T-helper 2 cell (primary cell): ENCODE results near the gene AMPD1.

Experiments used
- DNase-seq, 5 experiments: peaks; one replicate each; pipeline versions ENCODE4 v3.0.0 to v3.0.0-alpha.2; 2012 to 2022

AMPD1 gene

DNA sequence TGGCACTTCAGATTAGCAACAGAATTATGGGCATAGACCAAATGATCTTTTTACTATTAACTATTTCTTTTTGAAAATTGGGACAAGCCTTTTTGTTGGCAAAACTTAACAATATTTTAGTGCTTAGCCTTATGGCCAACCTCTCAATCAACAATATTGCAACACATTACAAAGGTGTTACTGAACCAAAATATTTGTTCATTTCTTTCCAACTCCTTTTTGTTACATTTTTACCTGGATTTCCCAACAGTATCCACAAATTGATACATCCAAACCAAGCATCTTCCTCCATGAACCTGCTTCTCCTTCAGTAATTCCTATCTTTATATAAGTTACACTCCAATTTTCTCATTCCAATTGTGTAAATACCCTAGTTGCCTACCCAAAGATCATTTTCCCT lies 1.5 kb upstream of the AMPD1 start:
- no peak for DNase-seq

DNA sequence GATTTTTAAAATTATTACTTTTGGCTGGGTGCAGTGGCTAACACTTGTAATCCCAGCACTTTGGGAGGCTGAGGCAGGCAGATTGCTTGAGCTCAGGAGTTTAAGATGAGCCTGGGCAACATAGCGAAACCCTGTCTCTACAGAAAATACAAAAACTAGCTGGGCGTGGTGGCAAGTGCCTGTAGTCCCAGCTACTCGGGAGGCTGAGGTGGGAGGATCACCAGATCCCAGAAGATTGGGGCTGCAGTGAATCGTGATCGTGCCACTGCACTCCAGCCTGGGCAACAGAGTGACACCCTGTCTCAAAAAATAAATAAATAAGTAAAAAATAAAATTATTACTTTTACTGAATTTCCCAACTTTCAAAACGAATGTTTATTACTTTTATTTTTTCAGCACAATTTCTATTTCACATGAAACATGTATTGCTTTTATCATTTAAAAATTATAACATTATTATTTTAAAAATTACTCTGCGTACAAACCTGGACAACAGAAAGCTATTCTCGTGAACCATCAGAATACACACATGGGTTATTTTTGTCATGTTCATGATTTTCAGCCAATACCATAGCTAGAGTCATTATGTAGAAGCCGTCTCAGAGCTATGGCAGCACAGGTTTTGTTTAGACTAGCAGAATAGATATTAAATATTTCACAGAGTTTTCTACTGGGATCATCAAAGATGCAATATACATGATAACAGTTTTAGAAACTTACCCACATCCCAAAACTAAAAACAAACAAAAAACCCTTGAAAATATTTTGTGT lies 621 bp downstream of the AMPD1 start:
- no peak for DNase-seq

DNA sequence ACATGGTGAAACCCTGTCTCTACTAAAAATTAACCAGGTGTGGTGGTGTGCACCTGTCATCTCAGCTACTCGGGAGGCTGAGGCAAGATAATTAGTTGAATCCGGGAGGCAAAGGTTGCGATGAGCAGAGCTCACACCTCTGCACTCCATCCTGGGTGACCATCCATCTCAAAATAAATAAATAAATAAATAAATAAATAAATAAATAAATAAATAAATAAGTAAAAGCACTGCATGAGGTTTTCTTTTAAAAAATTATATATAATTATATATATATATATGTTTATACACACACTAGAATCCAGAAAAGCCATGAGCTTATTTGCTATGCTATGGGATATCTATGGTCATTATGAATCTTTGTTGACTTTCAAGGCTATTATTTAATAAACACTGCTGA lies 2.4 kb downstream of the AMPD1 start:
- no peak for DNase-seq

DNA sequence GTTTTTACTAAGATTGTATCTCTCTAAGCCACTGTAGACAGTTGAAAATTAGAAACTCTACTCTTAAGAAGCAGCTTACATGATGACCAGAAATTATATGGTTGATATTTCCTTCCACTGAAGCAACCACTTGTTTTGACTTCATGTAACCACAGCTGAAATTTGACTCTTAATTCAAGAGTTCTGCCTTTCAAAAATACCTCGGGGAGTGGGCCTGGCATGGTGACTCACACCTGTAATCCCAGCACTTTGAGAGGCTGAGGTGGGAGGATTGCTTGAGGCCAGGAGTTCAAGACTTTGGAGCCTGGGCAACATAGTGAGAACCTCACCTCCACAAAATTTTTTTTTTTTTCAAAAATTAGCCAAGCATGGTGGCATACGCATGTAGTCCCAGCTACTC lies 4.3 kb downstream of the AMPD1 start:
- peak in 1 of 5 experiments; percentile 22 for DNase-seq

DNA sequence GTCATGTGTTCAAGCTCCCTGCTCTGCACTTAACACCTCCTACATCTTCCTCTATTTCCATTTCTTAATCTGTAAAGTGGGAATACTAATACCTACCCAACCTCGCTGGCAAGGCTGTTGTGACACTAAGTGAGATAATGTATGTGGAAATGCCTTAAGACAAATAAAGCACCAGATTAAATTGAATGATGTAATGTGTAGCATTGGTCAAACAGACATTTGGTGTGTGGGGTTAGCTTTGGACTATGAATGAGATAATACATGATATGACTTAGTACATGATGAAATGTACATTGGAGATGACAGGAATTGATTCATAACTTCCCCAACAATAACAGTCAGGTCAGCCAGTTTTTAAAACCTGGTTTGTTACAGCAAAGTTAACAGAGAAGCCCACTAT lies 5.2 kb downstream of the AMPD1 start:
- no peak for DNase-seq

DNA sequence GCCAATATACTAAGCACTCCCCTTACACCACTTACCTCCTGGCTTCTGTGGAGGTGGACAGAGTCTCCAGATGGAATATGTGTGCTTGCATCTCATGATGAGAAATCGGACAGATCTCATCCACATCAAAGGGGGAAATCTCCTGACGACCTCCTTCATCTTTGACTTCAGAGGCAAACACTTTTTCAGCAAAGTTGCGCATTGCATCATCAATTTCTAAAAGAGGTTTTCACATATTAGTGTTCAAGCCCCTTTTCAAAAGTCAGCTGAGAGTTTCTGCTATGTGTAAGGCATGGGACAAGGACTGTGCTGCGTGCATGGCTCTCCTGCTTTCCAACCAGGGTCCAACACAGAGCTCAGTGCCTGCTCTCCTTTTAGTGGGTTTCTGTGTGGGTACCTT lies 6.8 kb downstream of the AMPD1 start:
- DNase-seq = no peak

DNA sequence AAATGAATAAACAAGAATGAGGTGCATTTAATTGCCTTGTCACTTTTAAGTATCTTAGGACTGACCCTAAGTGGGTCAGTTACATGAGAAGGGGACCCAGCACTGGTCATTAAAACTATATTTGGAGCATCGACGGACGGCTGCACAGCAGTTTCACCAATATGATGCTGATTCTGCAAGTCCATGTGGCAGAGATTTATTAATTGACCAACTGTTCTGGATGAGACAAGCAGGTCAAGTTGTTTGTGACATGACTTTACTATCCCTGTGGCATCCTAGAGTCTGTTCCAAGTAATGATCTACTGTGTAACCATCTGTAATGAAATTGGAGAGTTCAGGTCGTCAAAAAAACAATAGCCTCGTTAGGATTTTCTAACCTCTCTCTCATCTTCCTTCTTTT lies 9.5 kb downstream of the AMPD1 start:
- DNase-seq = no peak

DNA sequence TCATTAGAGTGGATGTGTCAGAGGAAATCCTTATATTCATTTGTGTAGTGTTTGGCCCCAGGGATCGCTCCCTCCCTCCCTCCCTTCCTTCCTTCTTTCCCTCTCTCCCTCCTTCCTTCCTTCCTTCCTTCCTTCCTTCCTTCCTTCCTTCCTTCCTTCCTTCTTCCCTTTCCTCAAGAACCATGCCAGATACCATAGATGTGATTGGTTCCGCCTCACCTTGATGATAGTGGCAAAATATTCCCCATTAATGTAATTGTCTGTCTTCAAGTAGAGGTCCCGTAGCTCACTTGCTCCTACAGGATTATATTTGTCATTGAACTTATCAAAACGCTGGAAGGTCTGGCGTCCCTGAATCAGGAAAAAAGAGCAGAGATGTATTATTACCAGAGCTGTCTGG lies 17.7 kb downstream of the AMPD1 start:
- no peak for DNase-seq

DNA sequence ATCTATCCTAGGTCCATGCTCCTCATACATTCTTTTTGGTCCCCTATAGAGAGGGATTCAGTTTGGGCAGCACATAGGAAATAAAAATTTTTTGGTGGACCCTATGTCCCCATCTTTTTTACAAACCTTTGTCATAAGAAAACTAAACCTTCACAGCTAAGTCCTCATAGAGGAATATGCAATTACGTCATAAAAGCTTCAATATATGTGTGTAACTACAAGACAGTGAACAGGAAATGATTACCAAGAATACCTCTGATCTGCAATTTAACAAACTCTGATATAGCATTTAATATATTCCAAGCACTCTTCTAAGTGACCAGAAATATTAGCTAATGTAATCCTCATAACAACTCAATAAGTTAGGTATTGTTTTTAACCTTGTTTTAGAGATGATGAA lies 19.2 kb downstream of the AMPD1 start:
- DNase-seq = no peak

DNA sequence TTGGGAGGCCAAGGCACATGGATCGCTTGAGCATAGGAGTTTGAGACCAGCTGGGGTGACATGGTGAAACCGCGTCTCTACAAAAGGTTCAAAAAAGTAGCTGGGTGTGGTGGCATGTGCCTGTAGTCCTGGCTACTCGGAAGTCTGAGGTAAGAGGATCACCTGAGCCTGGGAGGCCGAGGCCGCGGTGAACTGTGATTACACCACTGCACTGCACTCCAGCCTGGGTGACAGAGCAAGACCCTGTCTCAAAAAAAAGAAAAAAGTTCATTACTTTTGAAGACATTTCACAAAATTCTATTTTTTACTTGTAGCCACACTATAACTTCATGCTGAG lies 23.4 kb downstream of the AMPD1 start:
- no peak for DNase-seq

DNA sequence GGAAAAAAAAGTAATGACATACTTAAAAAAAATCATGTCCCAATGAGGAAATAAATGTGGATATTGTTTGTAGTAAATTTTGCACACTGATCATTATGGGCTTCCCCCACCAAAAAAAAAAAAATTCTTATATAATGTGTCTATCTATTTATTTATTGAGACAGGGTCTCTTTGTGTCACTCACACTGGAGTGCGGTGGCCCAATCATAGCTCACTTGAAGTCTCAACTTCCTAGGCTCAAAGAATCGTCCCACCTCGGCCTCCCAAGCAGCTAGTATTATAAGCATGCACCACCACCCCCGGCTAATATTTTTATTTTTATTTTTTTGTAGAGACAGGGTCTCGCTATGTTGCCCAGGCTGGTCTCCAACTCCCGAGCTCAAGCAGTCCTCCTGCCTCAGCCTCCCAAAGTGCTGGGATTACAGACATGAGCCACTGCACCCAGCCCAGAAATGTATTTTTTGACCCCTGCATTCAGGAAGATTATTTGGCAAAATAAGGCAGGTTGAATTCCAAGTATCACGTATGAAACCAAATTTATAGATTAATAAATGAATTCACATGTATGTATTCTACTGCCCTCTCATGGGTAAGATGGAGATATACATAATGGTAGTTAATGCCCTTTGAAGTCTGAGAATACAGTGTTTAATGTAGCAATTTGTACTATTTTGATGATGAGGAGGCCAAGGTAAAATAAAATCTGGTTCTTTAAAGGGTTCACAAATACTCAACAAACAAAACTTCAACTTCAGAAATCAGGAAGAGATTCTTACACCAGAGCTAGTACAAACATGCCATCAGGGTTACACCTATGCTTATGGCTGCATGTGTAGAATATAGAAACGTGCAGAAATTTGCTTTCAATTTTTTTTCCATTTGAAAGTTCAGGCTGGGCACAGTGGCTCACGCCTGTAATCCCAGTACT lies 24.1 kb downstream of the AMPD1 start:
- peak in 2 of 5 experiments; percentile 3 to 9 for DNase-seq

DNA sequence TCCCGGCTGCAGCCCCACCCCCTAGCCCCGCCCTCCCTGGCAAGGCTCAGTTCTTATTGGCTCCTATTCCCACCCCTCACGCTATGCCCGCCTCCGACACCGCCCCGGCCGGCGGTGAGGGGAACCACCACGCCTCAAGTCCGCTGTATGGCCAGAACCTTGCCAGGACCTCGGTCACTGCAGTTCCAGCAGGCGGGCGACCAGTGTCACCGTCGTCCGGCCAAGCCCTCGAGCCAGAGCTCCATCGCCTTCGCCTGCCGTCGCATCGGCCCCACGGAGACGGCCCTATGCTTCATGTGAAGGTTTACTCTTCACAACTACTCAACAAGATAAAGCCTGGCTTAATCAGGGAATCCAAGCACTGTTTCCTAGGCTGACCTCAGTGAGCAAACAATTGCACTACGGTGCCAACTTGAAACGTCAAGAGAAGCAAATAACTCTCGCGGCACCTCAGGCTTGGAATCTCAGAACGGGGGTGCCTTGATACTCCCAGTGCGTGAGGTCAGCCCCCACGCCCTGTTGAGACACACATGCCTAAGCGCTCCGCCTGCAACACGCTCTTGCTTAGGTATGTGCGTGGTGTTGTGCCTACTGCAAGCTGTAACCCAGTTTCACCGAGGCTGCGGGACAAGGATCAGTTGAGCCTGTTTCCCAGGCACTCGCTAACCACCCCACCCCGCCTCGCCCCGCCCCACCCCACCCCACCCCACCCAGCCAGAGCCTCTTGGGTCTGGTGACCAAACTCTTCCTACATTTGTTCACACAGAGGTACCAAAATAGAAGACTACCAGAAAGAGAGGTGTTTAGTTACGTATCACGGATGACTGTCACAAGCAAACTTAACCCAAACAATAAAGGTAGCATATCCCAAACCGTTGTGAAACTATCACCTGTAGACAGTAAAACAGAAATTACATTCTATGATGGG lies 25.0 kb downstream of the AMPD1 start:
- DNase-seq = peak; percentile 65 to 82 (median 81)

DNA sequence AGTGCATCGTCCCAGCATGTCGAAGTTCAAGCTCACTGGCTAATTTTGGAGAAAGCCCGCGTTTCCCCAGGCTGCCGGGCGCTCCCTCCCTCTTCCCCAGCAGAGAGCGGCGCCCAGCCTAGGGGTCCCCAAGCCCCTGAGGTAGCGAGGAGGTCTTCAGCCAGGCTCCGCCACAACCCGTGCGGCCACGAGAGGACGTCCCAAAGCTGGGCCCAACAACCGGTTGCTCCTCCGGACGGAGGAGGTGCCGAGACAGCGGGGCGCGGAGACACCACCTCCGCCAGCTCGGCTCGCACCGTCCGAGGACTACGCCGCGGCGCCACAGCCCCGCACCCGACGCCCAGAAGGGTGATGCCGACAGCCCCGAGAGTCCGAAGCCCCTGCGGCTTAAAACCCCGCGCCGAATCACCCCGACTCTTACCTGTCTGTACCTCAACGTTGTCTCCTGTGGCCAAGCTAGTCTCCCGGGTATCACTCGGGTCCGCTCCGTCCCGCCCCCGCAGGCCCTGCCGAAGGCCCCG lies 25.7 kb downstream of the AMPD1 start, which contains the start of gene DENND2C:
Gene DENND2C, minus strand, starts transcription at position 488 of the 521 bp plus-strand sequence. CDS start 44,065 bp downstream, outside the sequence.
- DNase-seq = no peak

DNA sequence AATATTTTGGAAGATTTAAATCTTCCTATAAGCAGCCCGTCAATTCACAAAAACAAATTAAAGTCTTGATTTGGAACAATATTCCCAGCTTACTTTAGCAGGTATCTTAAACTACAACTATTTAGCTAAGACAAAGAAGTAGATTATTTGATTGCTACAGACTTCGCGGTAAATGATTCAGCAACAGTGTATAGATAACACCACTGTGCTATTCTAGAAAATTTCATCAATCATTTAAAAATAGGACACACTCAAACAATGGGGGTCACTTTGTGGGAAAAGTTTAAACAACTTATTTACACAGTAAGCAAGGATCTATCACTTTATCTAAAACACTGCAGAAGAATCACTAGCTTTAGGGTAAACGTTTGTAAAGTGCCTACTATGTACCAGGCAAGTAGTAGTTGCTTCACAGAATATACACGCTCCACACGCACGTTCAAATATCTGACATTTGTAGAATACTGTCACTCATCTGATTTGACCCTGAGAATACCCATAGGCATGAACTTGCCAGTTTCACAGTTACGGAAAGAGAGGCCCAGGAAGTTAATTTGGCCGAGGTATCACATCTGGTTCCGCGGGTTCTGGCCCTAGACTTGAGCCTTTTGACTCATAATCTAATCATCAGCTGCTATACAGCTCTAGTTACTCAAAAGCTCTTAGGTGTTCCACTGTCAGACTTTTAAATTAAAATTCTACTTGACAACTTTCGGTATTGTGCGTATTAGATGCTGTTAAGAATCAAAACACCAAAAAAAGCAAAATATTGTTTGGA lies 26.4 kb downstream of the AMPD1 start:
- DNase-seq = no peak

DNA sequence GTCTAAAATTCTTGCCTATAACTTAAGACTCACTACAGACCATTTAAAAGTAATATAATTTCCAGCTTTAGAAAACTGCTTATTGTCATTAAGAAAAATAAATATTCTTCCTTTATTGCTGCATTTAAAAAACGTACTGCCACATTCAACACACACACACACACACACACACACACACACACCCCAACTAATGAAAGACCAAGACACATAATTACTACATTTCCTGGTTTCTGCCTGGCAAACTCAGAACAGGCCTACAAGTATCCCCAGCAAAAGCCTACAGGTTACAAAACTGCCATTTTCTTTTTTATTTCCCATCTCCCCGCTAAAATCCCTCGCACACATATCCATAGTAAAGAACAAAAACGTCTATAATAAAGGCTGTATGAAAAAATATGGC lies 27.0 kb downstream of the AMPD1 start:
- DNase-seq = no peak

DNA sequence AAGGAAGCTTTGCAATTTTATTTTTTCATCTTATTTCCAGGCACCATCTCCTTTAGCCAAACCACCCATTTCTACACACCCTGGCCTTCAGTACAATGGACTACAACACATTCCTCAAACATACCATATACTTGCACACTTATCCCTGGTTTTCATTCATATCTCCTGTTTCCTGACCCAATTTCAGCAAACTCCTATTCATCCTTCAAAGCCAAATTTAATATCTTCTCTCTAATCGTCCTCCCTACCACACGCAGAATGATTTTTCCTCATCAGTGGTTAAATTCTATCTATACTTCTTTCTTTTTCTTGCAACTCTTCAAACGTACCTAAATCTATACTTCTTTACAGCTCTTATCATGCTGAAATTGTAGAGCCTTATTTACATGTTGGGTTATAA lies 28.4 kb downstream of the AMPD1 start:
- no peak for DNase-seq

DNA sequence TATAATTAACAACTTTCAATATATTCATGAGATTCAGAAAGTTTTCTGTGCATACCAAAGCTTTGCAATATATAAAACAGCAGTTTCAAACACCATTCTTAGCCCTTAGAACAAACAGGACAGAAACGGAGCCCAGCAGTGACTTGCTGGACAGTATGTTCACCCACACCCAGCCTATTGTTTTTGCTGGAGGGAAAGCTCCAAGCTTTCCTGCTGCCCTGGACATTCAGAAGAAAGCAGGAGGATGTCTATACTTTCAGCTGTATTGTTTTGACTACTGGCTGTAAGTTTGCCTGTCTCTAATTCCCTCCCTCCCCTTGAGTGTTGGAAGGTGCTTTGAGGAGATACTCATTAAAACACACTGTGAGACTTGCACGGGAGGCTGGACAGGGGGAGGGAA lies 35.1 kb downstream of the AMPD1 start:
- no peak for DNase-seq

DNA sequence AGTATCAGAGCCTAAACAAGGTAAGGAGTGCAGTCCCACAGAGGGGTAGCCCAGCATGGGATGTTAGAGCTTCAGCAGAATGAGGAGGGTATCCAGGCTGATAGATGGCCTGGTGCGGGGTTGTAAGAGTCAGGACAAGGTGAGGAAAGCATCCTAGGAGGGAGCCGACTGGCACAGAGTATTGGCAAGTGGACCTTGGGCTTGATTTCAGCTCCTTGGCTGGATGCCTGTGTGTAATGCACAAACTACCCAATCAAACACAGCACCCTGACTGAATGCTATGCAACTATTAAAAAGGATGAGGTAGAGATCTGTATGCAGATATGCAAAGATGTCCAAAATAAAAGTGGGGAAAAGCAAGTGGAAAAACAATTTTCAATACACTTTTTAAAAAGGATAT lies 43.5 kb downstream of the AMPD1 start:
- no peak for DNase-seq

DNA sequence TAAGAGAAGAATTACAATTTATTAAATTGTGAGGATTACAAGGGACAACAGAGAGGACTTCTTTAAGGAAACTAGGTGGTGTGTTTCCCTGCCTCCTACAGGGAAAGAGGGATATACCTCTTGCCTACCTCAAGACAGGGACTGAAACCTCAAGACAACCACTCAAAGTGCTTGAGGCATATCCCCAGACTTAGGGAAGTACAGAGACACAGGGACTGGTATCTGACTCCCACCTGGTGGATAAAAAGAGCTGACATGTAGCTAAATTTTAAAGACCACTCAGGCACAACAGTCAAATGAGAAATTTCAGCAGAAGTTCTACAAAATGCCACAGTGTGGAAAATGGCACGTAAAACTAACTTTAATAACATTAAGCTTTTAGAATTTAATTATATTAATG lies 46.8 kb downstream of the AMPD1 start:
- peak in 1 of 5 experiments; percentile 2 for DNase-seq

DNA sequence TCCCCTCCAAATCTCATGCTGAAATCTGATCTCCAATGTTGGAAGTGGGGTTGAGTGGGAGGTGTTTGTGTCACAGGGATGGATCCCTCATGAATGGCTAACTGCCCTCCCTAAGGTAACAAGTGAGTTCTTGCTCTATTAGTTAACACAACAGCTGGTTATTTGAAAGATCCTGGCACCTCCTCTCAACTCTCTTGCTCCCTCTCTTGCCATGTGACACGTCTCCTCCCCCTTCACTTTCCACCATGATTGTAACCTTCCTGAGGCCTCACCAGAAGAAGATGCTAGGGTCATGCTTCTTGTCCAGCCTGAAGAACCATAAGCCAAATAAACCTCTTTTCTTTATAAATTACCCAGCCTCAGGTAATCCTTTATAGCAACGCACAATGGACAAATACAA lies 54.0 kb downstream of the AMPD1 start:
- no peak for DNase-seq

DNA sequence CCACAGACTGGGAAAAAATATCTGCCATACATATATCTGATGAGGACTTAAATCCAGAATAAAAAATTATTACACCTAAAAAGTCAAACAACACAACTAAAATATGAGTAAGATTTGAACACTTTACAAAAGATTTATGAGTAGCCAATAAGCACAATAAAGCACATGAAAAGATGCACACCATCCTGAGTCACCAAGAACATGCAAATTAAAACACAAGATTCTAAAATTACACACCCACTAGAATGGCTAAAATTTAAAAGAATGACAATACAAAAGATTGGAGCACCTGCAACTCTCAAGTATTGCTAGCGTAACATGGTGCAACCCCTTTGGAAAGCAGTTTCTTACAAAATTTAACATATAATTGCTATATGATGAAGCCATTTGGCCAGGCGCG lies 56.4 kb downstream of the AMPD1 start:
- DNase-seq = no peak

DNA sequence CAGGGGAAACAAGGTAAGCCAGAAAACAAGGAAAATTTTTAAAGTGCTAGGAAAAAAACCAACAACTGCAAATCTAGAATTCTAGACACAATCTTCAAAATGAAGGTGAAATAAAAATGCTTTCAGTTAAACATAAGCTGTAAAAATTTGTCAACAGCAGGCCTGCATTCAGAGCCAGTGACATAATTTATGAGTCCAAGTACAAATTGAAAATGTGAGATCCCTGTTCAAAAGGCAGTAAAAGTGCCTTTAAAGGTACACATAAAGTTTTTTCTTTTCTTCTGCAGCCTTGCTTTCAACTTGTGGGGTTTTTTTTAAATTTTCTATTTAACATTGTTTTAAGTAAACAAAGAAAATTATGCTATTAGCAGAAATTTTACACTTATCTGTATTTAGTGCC lies 62.9 kb downstream of the AMPD1 start:
- DNase-seq = no peak
